ENCODE results near the gene MAGI2.

The MAGI2 gene

DNA sequence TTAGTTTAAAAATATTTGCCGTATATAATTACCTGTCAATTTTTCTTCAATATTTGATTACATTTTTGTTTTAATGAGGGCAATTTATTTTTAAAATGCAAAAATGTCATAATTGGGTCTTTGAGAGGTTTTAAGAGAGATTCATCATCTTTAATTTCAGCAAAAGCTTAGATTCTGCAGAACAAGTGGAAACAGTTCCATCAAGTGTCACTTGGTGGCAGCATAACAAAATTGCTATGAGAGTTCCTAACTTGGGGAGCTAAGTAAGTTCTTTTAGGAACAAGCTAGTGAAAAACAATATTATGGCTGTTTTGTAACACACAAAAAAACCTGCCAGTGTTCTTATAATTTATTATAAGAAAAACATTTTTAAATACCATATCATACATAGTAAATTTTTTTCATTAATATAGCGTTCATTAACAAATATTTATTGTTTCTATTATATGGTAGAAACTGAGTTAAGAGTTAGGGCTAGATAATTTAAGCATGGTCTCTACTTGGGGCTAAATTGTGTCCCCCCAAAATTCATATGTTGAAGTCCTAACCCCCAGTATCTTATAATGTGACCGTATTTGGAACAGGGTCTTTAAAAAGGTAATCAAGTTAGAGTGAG, 155.2 kb downstream of the MAGI2 start:
- DNase-seq, result peak; percentile 5

DNA sequence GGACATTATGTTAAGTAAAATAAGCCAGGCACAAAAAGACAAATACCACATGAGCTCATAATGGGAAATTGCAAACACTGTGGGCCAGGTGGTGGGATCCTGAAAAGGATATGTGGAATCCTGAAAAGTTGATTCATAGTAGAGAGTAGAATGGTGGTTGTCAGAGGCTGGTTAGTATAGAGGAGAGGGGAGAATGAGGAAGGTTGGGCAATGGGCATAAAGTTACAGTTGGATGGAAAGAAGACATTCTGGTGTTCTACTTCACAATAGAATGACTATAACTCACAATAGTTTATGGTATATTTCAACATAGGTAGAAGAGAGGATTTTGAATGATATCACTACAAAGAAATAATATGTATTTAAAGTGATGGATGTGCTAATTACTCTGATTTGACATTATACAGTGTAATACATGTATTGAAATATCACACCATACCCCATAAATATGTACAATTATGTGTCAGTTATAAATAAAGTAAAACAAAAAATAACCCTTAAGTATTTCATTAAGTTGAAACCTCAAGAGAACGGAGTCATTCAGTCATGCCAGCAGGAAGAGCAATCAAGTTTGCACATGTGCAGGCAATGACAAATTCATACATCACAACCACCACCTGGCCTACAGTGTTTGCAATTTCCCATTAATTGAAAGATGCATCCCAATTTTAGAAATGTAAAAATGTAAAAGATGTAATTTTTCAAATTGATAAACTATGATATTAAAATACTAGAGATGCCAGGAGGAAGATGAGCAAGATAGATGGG, 156.7 kb downstream of the MAGI2 start:
- DNase-seq, result no peak

DNA sequence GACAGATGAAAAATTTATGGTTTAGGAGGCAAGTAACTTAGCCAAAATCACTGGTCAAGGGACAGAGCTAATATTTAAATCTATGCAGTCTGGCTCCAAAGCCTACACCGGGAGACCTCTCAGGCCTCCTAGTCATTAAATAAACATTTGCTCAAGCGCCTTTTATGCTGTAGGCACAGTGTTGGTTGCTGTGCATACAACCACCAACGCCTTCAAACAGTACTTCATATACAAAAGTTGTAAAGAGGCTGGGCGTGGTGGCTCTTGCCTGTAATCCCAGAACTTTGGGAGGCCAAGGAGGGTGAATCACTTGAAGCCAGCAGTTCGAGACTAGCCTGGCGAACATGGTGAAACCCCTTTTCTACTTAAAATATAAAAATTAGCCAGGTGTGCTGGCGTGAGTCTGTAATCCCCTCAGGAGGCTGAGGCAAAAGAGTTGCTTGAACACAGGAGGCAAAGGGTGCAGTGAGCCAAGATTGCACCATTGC, 159.8 kb downstream of the MAGI2 start:
- no peak for DNase-seq

DNA sequence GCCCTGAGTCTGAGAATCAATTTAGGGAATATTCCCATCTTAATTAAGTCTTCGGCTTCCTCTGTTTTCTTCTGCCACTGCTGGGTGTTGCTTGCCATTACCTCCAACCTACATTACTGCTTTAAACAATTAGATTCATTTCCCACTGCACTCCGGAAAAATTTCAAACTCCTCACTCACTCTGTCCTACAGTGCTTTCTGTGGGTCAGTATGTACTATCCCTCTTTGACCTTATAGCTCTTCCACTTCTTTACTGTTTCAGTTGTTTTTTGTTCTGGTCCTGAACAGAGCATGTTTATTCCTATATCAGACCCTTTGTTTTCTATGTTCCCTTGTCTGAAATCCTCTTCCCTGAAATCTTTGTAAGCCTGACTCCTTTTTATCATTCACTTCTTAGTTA, 160.6 kb downstream of the MAGI2 start:
- no peak for DNase-seq

DNA sequence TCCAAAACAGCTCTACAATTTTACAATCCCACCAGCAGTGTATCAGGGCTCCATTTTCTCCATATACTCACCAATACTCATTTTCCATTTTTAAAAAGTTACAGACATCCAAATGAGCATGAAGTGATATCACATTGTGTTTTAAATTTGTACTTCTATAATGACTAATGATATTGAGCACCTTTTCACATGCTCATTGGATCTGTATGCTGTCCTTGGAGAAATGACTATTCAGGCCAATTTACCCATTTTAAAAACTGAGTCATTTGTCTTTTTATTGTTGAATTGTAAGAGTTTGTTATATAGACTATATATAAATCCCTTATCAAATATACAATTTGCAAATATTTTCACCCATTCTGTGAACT, 162.0 kb downstream of the MAGI2 start:
- DNase-seq, result no peak

DNA sequence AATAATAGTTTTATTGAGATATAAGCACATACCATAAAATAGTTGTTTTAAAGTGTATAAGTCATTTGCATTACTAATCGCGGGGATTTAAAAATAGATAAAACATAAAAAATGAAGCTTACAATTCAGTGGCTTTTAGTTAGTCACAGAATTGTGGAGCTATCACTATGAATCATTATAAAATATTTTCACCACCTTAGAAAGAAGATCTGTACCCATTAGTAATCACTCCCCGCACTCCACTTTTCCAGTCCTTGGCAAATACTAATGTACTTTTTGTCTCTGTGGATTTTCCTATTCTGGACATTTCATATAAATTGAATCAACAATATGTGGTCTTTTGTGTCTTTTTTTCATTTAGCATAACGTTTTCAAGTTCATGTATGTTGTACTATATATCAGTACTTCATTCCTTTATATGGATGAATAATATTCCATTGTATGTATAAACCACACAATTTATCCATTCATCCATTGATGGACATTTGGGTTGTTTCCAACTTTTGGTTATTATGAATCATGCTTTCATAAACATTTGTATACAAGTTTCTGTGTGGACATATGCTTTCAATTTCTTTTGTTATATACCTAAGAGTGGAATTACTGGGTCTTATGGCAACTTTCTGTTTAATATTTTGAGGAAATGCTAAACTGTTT, 162.5 kb downstream of the MAGI2 start:
- no peak for DNase-seq

DNA sequence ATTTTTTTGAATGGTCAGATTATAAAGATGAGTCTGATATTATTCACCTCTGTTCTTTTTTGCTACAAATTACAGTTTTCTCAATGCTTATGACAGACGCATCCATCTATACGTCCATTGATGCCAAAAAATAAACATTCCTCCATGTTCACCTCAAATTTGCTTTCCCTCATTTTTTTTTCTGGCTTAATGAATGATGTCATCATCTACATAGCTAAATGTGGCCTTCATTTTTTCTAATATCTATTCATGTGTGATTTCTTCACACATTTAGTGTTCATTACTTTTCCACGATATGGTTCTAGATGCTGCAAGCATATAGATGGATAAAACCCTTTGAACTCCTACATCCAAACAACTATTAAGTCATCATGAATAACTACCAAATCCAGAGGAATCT, 163.1 kb downstream of the MAGI2 start:
- DNase-seq, result no peak

DNA sequence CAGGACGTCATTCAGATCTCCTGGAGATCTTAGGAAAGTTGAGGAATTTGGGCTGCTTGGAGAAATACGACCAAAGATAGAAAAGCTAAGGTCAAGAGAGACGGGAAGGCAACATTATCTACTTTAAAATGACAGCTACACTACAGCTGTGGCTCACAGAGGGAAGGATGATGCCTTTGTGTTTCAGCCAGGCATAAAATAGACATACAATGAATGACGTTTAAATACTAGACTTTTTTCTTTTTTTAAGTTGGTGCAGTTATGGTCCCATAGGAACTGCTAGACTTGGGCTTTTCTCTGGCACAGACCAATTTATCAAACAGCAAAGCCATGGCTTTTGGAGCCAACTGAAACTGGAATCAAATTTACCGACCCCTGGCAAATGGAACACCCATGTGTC, 164.8 kb downstream of the MAGI2 start:
- DNase-seq, result no peak

DNA sequence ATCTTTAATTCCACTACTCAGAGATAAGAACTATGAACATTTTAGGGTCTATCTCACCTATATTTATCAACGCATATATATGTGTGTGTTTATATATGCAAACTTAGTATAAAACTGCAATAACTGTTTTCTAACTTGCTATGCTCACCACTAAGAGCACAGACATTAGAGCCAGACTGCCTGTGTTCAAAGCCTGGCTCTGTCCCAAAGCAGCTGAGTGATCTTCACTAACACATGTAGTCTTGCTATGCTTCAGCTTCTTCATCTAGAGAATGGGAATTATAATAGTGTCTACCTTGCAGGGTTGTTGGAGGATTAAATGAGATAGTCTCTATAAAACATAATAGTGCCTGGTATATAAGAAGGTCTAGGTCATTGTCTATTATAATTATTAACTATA, 165.5 kb downstream of the MAGI2 start:
- DNase-seq, result no peak

DNA sequence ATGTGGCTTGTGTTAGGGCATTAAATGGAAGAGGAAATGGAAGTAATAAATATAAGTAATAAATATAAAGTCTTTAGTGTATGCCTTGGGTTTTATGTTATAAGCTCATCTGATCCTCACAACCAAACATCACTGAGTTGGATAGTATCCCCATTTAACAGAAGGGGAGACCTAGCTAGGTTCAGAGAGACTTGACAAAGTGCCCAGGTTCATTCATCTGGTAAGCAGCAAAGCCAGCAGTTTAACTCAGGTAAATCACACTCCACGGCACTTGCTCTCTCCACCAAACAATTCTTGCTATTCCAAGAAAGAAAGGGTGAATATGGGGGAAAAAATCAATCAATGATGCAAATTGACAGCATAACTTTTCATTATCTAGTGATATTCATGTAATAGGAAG, 167.3 kb downstream of the MAGI2 start:
- no peak for DNase-seq

DNA sequence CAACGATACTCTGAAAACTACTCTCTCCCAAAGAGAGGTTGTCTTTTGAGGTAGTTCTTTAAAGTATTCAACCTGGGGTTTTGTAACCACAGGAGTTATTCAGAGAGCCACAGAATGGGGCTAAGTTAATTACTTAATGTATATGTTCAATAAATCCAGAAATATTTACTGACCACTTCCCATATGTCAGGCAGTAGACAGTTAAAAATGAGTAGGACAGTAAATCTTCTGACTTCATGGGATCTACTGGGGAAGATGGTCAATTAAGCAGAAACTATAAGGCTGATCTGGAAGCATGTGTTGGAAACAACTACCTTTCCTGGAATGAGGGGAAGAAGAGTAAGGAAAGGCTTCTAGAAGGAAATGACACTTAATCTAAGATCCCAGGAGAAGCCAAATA, 167.7 kb downstream of the MAGI2 start:
- DNase-seq, result no peak

DNA sequence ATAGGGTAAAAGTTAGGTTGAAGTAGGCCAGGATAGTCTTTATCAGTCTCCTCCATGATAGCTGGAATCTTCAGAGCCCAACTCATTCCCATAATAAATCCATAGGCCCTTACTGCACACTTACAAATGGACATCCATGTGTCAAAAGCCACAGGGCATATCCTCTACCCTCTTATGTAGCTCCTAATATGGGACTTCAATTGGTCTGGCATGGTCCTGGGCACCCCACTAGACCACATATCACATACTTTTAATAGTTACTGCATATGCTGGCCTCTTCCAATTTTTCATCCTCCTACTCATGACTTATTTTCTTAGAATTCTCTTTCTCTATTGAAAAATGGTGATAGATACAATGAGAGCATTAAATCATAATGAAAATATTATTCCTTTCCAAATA, 169.3 kb downstream of the MAGI2 start:
- DNase-seq, result no peak

DNA sequence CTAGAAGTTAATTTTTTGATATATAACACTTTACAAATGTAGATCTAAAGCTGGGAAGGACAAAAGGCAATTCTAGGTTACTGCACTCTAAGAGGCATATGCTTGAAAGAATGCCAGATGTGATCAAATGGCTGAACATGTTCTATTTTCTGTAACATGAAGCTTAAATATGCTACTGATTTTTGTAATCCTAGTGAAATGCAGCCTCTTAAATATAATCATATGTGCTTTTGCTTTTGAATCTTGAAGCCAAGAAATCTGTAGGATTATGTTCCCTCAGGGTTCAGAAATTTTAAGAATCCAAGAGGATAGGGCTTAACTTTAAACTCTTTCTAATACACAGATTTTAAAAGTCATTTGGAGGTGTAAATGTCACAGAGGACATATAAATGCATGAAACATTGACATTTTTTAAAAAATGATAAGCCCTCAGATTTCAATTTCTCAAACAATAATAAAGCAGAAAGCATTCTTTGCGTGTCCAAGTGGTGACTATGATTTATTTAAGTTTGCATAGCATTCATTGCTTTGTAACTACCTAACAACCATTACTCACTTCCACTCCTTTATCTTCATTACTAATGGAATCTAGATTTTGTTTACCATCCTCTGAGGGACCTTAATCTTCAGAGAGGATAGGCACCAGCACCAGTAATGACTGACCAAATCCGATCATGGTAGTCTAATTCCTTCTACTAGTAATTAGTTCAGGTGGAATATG, 170.4 kb downstream of the MAGI2 start:
- no peak for DNase-seq

DNA sequence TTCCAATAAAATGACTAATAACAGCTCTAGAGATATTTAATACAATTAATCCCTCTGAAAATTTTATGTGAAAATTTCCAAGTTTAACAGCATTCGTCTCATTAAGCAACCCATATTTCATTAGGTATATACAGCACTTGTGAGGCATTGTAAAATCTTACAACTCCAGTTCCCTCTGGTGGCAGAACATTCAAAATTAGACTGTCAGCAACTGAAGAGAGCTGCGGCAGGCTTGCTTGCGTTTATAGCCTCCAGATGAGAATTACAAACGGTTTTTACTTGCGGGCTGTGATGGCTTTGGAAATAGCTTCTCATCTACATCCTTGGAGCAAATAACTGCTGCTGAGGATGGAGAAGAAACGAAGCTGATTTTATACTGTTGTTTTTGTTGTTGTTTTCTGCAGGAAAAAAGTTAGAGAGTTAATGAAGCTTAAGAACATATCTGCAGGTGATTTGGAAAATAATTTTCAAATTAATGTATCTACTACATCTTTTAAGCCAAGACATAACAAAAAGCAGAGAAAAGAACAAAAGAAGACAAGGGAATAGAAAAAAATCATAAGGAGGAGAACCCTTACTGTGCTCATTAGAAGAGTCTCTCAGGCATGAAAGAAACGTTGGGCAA, 171.3 kb downstream of the MAGI2 start:
- no peak for DNase-seq

DNA sequence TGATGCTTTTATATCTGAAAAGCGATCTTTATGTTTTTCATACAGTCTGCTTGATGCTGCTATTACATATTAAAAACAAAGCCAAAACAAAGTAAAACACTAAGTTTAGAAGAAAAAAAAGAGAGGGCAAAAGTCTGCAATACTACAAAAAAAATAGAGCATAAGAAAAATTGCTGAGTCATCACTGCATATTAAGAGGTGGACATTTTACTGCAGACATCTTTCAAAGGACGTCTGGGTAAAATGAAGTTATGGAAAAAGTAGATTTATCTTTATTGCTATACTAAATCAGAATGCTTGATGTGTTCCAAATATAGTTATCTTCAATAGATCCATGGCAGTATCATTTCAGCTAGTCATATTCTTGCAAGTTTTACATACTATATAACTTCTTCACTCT, 172.0 kb downstream of the MAGI2 start:
- DNase-seq, result no peak

DNA sequence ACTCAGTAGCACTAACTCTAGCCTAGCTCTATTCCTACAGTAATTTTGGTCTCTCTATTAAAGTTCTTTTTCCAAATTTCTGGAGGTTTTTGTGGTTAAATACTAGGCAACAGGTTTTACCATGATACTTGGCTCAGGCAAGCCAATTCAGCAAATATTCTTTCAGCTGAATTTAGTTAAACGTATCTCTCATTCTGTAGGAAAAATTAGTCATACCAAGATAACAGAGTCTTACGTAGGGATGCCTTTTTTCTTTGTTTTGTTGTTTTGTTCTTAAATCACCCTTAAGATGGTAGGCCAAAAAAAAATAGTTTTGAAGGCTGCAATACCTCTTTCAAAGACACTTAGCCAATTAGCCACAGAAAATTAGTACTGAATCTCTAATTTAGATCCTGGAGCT, 180.5 kb downstream of the MAGI2 start:
- DNase-seq, result no peak

DNA sequence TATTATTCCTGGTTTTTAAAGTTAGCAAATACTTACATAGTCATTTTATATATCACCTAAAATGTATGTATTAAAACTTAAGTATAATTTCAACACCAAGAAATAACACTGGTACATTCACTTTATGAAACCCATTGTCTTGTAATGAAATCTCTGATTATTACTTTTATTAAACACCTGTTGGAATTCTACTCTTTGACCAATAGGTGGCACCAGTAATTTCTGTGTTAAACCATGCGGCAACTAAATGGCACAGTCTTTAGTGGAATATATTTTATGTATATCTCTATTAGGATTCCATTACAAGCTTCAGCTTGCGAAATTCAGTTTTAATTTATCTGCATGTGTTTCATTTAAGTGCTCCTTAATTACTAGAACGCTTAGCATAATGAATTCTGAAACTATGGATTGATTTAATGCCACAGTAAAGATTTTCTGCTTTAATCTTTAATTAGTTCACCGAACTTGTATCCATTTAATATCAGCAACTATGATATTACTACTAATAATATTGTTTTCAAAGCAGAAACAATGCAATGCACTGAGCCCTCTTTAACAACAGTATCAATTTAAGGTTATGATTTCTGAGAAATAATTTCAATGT, 181.3 kb downstream of the MAGI2 start:
- DNase-seq, result no peak

DNA sequence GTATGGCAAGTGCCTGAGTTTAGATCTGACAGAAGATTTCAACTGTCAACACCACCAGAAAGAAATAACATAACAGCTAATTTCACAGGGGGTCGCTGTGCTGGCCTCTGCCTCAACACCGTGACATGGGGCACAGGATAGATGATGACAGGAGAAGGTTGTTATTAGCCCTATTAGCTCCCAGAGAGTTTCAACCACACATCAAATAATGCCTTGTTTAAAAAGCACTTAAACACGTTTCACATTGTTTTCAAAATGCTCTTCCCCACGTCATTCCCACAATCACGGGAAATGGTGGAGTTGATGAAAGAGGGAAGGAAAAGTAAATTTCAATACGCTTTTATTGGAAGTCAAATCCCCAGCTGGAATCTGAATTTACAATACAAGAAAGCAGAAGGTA, 184.7 kb downstream of the MAGI2 start:
- DNase-seq, result no peak

DNA sequence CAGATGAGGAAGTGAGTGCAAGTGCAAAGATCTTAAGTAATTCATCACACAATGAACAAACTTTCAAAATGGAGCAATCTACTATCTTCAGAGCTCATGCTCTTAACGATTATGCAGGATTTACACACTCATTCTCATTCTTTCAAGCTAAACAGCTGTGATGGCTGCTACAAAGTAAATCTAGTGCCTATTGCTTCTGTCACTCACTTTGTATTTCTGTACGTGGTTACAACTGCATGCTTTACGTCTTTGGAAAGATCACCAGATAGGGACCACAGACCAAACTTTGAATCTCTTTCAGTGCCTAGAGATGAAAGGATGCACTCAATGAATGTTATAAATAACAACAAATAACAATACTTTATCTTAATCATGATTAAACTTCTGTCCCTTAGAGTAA, 194.6 kb downstream of the MAGI2 start:
- DNase-seq, result no peak

DNA sequence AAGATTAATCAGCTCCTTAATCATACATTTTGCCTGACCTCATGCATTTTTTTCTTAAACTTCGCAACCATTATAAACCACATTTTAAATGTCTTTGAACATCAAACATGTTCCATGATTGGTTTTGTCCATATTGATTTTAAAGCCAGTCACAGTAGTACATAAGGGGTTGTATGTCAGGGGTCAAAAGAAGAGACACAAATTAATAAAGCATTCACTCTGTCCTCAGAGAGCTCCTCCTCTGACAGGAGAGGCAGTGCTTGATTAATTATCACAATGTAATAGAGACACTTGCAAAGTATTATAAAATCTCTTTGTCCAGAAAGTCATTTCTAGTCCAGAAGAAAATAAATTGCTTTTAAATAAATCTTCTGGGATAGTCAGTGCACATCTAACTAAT, 195.5 kb downstream of the MAGI2 start:
- no peak for DNase-seq

DNA sequence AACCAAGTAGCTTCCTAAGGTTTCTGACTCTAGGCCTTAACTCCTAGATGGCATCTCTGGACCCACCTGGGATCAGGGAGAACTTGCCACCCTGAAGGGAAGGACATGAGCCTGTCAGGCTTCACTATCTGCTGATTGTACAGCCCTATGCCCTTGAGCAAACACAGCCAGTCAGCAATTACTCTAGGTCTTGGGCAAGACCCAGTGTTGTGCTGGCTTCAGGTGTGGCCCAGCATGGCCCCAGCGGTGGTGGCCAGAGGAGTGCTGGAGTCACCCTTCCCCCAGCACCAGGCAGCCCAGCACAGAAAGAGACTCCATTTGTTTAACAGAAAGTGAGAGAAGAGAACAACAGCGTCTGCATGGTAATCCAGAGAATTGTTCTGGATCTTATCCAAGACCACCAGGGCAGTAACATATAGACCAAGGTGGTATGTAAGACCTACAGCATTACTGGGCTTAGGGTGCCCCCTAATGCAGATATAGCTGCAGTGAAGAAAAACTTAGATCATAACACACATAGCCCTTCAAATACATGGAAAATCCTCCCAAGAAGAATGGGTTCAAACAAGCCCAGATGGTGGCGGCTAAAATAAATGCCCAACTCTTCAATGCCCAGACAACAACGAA, 207.7 kb downstream of the MAGI2 start:
- DNase-seq, result no peak

DNA sequence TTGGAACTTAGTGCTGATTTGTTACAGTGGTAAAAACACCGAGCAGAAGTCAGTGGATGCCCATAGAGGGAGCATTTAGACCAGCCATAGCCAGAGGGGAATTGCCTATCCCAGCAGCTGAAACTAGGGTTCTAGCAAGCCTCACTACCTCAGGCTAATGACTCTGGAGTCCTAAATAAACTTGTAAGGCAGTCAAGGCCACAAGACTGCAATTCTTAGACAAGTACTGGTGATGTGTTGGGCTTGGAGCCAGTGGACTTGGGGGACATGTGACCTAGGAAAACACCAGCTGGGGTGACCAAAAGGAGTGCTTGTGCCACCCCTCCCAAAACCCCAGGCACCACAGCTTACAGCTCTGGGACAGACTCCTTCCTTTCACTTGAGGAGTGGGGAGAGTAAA, 209.0 kb downstream of the MAGI2 start:
- no peak for DNase-seq
